ENCODE measurements around the gene TFAP2D.

TFAP2D gene

DNA sequence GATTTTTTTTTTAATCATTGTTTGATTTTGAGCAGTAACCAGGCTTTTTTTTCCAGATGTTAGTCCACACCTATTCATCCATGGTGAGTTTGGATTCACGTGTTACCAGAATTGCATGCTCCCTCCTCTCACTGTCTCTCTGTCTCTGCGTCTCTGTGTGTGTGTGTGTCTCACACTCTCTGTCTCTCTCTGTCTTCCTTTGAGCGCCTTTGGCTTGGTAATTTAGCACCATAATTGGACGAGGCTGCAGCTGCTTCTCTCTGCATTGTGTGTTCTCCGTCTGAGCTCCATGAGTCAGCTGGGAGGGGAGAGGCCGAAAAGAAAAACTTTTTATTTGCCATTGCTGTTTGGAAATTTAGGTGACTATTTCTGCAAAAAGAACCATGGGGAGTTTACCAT, 108.8 kb downstream of the TFAP2D start:
- TF ChIP-seq TAF1 (IDR thresholded peaks at IDR 0.05; ENCODE audit: borderline replicate concordance, insufficient read depth, low read length) (no peak), SIN3A (IDR thresholded peaks at IDR 0.05; ENCODE audit: borderline replicate concordance, insufficient read depth, low read length) (no peak), POLR2AphosphoS5 (IDR thresholded peaks at IDR 0.05; ENCODE audit: low read depth, low read length) (no peak), FOXP2 (optimal IDR thresholded peaks at IDR 0.05; ENCODE audit: borderline replicate concordance, extremely low read depth, extremely low read length, insufficient read depth) (no peak)
- TF ChIP-seq, protein P1, sequence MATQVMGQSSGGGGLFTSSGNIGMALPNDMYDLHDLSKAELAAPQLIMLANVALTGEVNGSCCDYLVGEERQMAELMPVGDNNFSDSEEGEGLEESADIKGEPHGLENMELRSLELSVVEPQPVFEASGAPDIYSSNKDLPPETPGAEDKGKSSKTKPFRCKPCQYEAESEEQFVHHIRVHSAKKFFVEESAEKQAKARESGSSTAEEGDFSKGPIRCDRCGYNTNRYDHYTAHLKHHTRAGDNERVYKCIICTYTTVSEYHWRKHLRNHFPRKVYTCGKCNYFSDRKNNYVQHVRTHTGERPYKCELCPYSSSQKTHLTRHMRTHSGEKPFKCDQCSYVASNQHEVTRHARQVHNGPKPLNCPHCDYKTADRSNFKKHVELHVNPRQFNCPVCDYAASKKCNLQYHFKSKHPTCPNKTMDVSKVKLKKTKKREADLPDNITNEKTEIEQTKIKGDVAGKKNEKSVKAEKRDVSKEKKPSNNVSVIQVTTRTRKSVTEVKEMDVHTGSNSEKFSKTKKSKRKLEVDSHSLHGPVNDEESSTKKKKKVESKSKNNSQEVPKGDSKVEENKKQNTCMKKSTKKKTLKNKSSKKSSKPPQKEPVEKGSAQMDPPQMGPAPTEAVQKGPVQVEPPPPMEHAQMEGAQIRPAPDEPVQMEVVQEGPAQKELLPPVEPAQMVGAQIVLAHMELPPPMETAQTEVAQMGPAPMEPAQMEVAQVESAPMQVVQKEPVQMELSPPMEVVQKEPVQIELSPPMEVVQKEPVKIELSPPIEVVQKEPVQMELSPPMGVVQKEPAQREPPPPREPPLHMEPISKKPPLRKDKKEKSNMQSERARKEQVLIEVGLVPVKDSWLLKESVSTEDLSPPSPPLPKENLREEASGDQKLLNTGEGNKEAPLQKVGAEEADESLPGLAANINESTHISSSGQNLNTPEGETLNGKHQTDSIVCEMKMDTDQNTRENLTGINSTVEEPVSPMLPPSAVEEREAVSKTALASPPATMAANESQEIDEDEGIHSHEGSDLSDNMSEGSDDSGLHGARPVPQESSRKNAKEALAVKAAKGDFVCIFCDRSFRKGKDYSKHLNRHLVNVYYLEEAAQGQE (IDR thresholded peaks at IDR 0.05; ENCODE audit: insufficient read depth in 1 of 2, low read depth in 2 of 2, low read length in 2 of 2), result no peak
